Cerebellar cortex (tissue), 1 donor: Measurements from ENCODE around the gene WWOX.

Experiments used
- DNase-seq: peaks from one replicate; pipeline ENCODE4 v3.0.0-alpha.2; 2015; ENCODE audit warnings: low spot score

The WWOX gene

GRCh38 chr16:78399384-78399783, 299.9 kb downstream of the WWOX start:
- DNase-seq: no peak

GRCh38 chr16:78402833-78403232, 303.4 kb downstream of the WWOX start:
- no peak for DNase-seq

DNA sequence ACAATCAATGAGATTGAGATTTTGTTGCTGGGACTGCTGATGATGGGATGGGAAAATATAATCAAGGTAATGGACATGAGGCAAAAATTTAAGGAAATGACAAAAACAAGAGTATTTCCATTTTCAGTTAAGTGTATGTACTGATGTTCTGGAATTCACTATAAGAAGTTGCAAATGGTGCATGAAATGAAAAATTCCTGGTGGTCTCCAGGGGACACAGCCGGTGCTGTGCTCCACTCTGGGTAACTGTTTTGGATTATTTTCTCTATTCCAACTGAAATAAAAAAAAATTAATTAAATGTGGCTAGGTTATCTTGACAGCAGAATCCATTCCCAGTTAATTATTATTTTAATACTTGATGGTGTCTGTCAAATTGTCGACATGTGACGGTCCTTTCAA, 305.6 kb downstream of the WWOX start:
- DNase-seq: no peak

DNA sequence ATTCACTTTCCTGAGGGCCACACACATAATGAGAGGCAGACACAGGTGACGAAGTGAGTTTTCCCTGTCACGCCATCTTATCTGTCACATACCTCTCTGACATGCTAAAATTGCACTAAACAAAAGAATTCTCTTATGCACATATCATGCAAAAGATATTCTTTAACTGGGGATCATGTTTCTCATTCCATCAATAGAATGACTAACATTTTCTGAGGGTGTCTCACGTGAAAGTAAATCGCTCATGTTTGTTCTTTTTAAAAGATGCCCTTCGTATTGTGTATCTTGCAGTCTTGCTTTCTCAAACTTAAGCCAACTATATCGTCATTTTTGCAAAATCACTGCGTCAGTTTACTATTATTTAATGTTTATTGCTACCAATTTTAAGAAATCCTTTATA, 306.4 kb downstream of the WWOX start:
- no peak for DNase-seq

GRCh38 chr16:78407191-78407590, 307.7 kb downstream of the WWOX start:
- DNase-seq: no peak

- DNase-seq: no peak
Observed at GRCh38 chr16:78413651-78414050, 314.2 kb downstream of the WWOX start.

- no peak for DNase-seq
Observed at GRCh38 chr16:78415013-78415412, 315.6 kb downstream of the WWOX start.

DNA sequence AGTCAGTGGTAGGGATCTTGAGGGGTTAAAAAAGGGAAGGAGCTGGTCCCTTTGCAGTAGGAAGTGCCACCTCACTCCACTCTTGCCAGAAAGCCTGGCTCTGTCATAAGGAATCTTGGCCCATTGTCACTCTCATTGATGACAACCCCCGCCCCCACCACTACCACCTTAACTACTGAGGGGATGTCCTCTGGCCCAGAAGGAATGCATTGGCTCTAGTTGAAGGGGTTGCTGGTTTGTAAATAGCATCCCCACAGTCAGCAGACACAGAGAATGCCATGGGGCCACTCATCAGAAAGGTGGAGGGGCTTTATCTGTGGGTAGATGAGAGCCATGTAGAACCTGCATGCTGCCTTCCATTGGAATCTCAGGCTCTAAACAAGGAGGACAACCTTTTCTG, 316.2 kb downstream of the WWOX start:
- DNase-seq: no peak

GRCh38 chr16:78416400-78416799, 316.9 kb downstream of the WWOX start:
- DNase-seq: no peak

- DNase-seq: no peak
Observed at GRCh38 chr16:78421181-78421708, 321.8 kb downstream of the WWOX start.

DNA sequence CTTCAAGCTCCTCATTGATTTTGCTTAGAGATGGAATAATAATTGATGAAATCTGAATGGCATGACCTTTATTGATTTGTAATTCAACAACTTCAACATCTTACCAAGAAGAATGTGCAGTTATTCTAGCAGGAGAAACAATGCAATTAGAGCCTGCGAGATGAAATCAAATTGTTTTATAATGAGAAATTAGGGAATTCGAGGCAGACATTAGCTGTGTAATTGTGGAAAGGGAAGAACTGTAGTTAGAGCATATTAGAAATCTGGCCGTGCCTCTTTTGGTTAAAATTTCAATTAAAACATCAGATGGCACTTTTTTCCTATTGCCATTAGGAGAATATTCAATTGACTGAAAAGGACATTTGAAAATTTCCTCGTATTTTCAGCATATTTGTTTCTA, 325.8 kb downstream of the WWOX start:
- DNase-seq: no peak

- DNase-seq: no peak
Observed at GRCh38 chr16:78425891-78426510, 326.5 kb downstream of the WWOX start.

DNA sequence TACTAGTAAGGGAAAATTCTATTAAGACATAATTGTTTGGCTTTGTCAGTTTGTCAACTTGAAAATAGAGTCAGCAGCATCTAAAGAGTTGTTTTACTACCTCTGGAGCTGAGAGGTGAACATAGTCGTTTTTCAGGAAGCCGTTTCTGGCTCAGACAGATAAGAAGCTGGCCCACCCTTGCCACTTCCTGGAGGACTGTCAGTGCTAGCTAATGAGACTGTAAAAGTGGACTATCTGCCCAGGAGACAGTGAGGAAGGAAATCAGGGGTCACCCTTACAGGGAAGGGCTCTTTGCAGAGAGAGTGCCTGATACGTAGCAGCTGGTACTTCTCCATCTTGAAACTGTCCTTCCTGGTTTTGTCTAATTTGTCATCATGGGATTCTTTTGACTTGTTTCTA, 328.7 kb downstream of the WWOX start:
- no peak for DNase-seq

GRCh38 chr16:78430281-78430680, 330.8 kb downstream of the WWOX start:
- no peak for DNase-seq

- no peak for DNase-seq
Observed at GRCh38 chr16:78431004-78431670, 331.7 kb downstream of the WWOX start.

- no peak for DNase-seq
Observed at GRCh38 chr16:78431701-78432100, 332.2 kb downstream of the WWOX start.

DNA sequence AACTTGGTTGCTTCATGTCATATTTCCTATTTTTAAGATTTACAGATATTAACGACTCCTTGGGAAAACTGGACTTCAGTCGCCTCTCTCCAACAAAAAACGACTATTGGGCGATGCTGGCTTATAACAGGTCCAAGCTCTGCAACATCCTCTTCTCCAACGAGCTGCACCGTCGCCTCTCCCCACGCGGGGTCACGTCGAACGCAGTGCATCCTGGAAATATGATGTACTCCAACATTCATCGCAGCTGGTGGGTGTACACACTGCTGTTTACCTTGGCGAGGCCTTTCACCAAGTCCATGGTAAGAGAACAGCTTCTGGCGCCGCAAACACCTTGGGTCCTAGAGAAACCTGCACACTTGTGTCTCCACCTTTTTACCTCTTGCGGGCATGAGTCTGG, 333.0 kb downstream of the WWOX start:
- no peak for DNase-seq

DNA sequence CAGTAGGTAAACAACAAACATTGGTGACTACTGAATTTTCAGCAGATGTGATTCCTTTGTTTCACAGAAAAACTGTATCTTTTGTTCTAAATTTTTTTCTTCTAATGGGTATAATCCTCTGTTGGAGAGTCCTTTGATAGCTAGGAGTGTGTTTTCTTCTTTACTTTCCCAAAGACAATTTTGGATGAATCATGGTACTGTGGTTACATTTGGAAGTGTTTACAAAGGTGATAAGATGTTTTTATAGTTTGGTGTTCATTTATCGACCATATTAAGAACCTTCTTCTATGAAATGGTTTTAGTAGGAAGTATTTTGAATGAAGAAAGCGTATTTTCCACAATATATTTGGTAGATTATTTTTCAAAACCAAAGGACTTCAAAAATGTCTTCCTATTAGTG, 333.7 kb downstream of the WWOX start:
- no peak for DNase-seq

DNA sequence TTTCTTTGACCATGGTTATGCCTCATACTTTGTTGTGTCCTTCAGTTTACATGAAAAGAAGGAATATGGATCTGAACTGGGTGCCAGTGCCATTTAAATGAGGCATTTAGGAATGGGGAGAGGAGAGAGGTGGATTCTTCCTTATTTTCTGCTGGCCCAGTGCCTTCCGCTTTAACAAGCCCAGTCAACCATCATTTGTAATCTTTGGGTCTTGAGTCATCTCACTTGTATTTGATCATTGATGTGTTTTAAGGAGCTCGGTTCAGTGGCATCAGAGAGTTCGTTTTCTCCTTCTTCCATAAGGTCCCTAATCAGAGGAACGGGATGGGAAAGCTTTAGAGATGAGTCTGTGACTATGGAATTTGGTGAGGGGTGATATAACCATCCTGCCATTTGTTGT, 334.9 kb downstream of the WWOX start:
- no peak for DNase-seq

- DNase-seq: no peak
Observed at GRCh38 chr16:78435260-78435659, 335.8 kb downstream of the WWOX start.

- DNase-seq: no peak
Observed at GRCh38 chr16:78436023-78436422, 336.6 kb downstream of the WWOX start.

GRCh38 chr16:78436846-78437245, 337.4 kb downstream of the WWOX start:
- peak; percentile 71 for DNase-seq

- DNase-seq: peak; percentile 80
Observed at GRCh38 chr16:78437352-78437968, 338.0 kb downstream of the WWOX start.
